HCT116 (cell line): ENCODE results near the gene CAMK1D.

Experiments used
- CEBPB ChIP-seq: IDR thresholded peaks from 2 replicates; pipeline ENCODE4 v1.6.1; 2012; ENCODE audit warnings: low read depth
- CTCF ChIP-seq, 3 experiments: fragments of 200-600 bp in 1 of 3; sonication (generic) in 1 of 3; IDR thresholded peaks in 2 of 3; conservative IDR thresholded peaks in 1 of 3; 2 replicates each; pipeline ENCODE4 v1.5.1; 2012 to 2017; ENCODE audit warnings: low read depth in 2 of 3, low read length in 2 of 3, antibody characterized with exemption in 1 of 3, borderline replicate concordance in 1 of 3, control low read depth in 1 of 3, mild to moderate bottlenecking in 1 of 3, mixed read lengths in 1 of 3, mixed run types in 1 of 3, moderate library complexity in 1 of 3; ENCODE audit not compliant: insufficient read depth in 1 of 3
- EZH2 ChIP-seq: fragments of 200-600 bp; sonication (generic); IDR thresholded peaks from 2 replicates; pipeline ENCODE4 v1.6.1; 2017; ENCODE audit warnings: antibody characterized with exemption, mixed run types
- POLR2AphosphoS5 ChIP-seq: IDR thresholded peaks from 2 replicates; pipeline ENCODE4 v1.6.1; 2011; ENCODE audit warnings: mild to moderate bottlenecking, low read depth, low read length, moderate library complexity
- REST ChIP-seq: IDR thresholded peaks from 2 replicates; pipeline ENCODE4 v1.6.1; 2012; ENCODE audit warnings: low read depth
- YY1 ChIP-seq: IDR thresholded peaks from 2 replicates; pipeline ENCODE4 v1.6.1; 2011; ENCODE audit warnings: low read length, low read depth, moderate library complexity, mild to moderate bottlenecking; ENCODE audit not compliant: insufficient replicate concordance; ENCODE audit errors: extremely low read depth

- TF ChIP-seq CTCF (IDR thresholded peaks at IDR 0.05 in 2 of 3, conservative IDR thresholded peaks at IDR 0.05 in 1 of 3; ENCODE audit: borderline replicate concordance in 1 of 3, insufficient read depth in 1 of 3, low read depth in 2 of 3, low read length in 2 of 3), result no peak
- TF ChIP-seq CEBPB, result no peak
- no peak for TF ChIP-seq REST
- no peak for TF ChIP-seq POLR2AphosphoS5
- no peak for TF ChIP-seq EZH2
- TF ChIP-seq YY1, result no peak
Observed at GRCh38 chr10:12614177-12614995, 265.0 kb downstream of the CAMK1D start.
